ENCODE data around the gene WDR53. TPM values are rescaled to one million over a fixed set of nuclear protein-coding genes. Genes with fewer than 3 reads are reported as not detected.

The WDR53 gene
- total and polyA plus RNA-seq, 9 of the 15 experiments (the other 6 are each of a cell fraction or from before 2014, with no cell fraction given), result 13.0 to 34.5 (median 20.9) TPM

GRCh38 chr3:196528639-196529233 is 39.6 kb downstream of the WDR53 start (continued):
- TF ChIP-seq MITF (IDR thresholded peaks at IDR 0.05) (no peak), NR4A1 (CRISPR knock-in tag; IDR thresholded peaks at IDR 0.05) (no peak), NR4A1 (tag; IDR thresholded peaks at IDR 0.05) (0 out of 2 replicates have a peak, but pooled peaks have one; percentile 29), TCFL5 (CRISPR knock-in tag; conservative IDR thresholded peaks at IDR 0.05) (no peak), HDAC2 (IDR thresholded peaks at IDR 0.05) (no peak), HSF4 (CRISPR knock-in tag; IDR thresholded peaks at IDR 0.05; ENCODE audit: borderline replicate concordance) (no peak), UBTF (IDR thresholded peaks at IDR 0.05; ENCODE audit: borderline replicate concordance in 1 of 2, low read depth in 2 of 2, low read length in 2 of 2) (no peak; a peak in 1 of 4 replicates), ZC3H4 (CRISPR knock-in tag; IDR thresholded peaks at IDR 0.05; ENCODE audit: borderline replicate concordance) (no peak), XRCC5 (IDR thresholded peaks at IDR 0.05; ENCODE audit: low read depth, low read length) (no peak), ETV5 (CRISPR knock-in tag; IDR thresholded peaks at IDR 0.05; ENCODE audit: low read depth) (no peak; the same call in 1 of the 2 replicates)
